A549 (cell line): ENCODE data around the gene FOXP1.

Experiments used
- CHD4 ChIP-seq: fragments of 200-600 bp; sonication (generic); IDR thresholded peaks from 2 replicates; pipeline ENCODE4 v1.6.1; 2016; ENCODE audit warnings: antibody characterized with exemption, mild to moderate bottlenecking, borderline replicate concordance
- CTCF ChIP-seq: fragments of >200 bp; sonication (Bioruptor Twin); formaldehyde crosslinking; IDR thresholded peaks from 3 replicates; pipeline ENCODE4 v1.5.1; 2016
- EP300 ChIP-seq, 2 experiments: fragments of >200 bp; sonication (Bioruptor Twin); formaldehyde crosslinking; IDR thresholded peaks; 2 replicates in 1 of 2; 3 replicates in 1 of 2; pipeline ENCODE4 v1.6.1; 2016 to 2017
- MAX ChIP-seq: IDR thresholded peaks from 2 replicates; pipeline ENCODE4 v1.6.1; 2012
- RCOR1 ChIP-seq: fragments of 150-350 bp; IDR thresholded peaks from 2 replicates; pipeline ENCODE4 v1.6.1; 2014; ENCODE audit warnings: antibody characterized with exemption, low read length, low read depth
- REST ChIP-seq: fragments of 200-600 bp; sonication (generic); IDR thresholded peaks from 2 replicates; pipeline ENCODE4 v1.6.1; 2016; ENCODE audit warnings: antibody characterized with exemption, mild to moderate bottlenecking, moderate library complexity

DNA sequence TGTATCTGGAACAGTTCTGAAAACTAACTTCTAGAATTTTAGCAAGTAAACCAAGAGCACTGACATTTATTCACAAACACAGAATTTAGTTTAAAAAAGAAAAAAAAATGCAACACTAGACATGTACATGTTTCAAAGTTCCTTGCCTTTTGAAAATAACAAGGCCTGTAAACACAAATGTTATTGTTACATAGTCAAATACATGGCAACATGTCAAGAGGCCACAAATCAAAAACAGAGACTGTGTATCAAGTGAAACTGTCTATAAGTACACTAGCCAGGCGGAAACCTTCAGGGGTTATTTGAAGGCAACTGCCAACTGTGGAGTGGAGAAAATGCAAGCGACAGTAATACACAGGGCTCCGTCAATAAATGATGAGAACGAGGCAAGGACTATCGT lies 547.6 kb downstream of the FOXP1 start:
- TF ChIP-seq REST: no peak
- TF ChIP-seq MAX: no peak
- no peak for TF ChIP-seq EP300 (IDR thresholded peaks at IDR 0.05)
- TF ChIP-seq RCOR1: no peak
- no peak for TF ChIP-seq CHD4
- no peak for TF ChIP-seq CTCF
